Measurements from ENCODE around the gene QRICH1. TPM values are rescaled to one million over a fixed set of nuclear protein-coding genes. Genes with fewer than 3 reads are reported as not detected.
A peak's percentile ranks its signal among the peaks of the same experiment; 100 is the strongest.

The QRICH1 gene
- total RNA-seq, 1 donor from 2014 or later: 153 TPM

DNA sequence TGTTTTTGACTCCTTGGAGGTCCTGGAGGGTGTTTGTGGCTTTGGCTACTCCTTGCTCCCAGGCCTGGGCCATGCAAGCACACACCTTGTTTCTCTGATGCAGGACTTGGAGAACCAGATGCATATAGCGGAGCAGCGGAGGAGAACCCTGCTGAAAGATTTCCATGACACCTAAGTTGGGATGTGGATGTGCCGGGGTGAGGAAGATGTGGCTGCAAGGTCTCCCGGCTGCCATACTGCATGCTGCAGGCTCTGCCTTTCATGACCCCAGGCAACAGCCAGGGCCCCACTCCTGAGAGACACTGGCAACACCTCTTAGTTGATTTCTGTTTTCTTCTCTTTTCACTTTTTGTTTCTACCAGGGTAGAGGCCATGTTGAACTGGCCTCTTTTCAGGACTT is 110.8 kb downstream of the QRICH1 start:
- Mint-ChIP-seq H3K36me3 (ENCODE audit: low read depth) (peaks cover 9% of the 10 kb centered on the region), H3K27ac (ENCODE audit: unreplicated experiment) (peak overlapping the region; percentile 53), H3K9me3 (no peaks in the 10 kb centered on the region), H3K27me3 (ENCODE audit: low read depth) (no peaks in the 10 kb centered on the region), H3K4me3 (no peak overlapping the region), H3K4me1 (peaks cover 9% of the 10 kb centered on the region)
- TF ChIP-seq, protein P1, sequence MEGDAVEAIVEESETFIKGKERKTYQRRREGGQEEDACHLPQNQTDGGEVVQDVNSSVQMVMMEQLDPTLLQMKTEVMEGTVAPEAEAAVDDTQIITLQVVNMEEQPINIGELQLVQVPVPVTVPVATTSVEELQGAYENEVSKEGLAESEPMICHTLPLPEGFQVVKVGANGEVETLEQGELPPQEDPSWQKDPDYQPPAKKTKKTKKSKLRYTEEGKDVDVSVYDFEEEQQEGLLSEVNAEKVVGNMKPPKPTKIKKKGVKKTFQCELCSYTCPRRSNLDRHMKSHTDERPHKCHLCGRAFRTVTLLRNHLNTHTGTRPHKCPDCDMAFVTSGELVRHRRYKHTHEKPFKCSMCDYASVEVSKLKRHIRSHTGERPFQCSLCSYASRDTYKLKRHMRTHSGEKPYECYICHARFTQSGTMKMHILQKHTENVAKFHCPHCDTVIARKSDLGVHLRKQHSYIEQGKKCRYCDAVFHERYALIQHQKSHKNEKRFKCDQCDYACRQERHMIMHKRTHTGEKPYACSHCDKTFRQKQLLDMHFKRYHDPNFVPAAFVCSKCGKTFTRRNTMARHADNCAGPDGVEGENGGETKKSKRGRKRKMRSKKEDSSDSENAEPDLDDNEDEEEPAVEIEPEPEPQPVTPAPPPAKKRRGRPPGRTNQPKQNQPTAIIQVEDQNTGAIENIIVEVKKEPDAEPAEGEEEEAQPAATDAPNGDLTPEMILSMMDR (conservative IDR thresholded peaks at IDR 0.05): no peak
- DNase-seq (ENCODE audit: low read depth, low spot score): no peak

DNA sequence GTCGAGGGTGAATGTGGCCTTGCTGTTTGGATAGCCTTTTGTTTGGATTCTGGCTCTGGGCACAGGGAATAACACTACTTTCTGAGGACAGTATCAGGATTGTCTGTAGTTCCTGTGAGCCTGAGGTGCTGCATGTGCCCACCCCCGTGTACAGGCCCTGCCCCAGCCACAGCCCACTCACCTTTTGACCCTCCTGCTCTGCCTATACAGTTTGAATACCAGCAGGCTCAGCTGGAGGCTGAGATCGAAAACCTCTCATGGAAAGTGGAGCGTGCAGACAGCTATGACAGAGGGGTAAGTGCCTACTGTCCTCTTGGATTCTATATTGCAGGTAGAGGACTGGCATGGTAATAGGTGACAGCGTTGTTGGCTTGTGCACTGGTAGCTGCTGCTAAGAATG is 111.2 kb downstream of the QRICH1 start:
- Mint-ChIP-seq H3K27me3 (ENCODE audit: low read depth) (no peaks in the 10 kb centered on the region), H3K36me3 (ENCODE audit: low read depth) (peaks cover 11% of the 10 kb centered on the region), H3K27ac (ENCODE audit: unreplicated experiment) (no peak overlapping the region), H3K4me1 (peaks cover 5% of the 10 kb centered on the region), H3K9me3 (no peaks in the 10 kb centered on the region), H3K4me3 (peak overlapping the region; percentile 27)
- no peak for DNase-seq (ENCODE audit: low read depth, low spot score)
- TF ChIP-seq, protein P1 (conservative IDR thresholded peaks at IDR 0.05): no peak

DNA sequence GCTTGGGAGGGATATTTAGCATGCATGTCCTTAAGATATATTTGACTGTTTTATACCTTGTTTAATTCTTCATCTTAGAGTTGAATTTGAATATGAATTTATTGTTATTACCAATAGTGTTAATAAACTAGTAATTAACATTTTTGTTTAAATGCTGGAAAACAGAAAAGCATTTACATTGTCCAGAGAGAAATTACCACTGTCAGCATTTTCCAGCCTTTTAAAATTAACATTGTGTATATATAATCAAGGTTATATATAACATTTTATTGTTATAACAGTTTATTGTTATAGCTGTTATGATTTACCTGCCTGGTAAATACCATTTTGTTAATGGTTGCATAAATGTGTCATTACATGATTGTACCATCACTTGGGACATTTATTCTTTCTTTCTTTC is 111.9 kb downstream of the QRICH1 start:
- Mint-ChIP-seq H3K36me3 (ENCODE audit: low read depth) (peaks cover 11% of the 10 kb centered on the region), H3K4me3 (no peak overlapping the region), H3K9me3 (no peaks in the 10 kb centered on the region), H3K4me1 (peaks cover 5% of the 10 kb centered on the region), H3K27ac (ENCODE audit: unreplicated experiment) (no peak overlapping the region), H3K27me3 (ENCODE audit: low read depth) (no peaks in the 10 kb centered on the region)
- TF ChIP-seq, protein P1 (conservative IDR thresholded peaks at IDR 0.05): no peak
- DNase-seq (ENCODE audit: low read depth, low spot score): no peak

DNA sequence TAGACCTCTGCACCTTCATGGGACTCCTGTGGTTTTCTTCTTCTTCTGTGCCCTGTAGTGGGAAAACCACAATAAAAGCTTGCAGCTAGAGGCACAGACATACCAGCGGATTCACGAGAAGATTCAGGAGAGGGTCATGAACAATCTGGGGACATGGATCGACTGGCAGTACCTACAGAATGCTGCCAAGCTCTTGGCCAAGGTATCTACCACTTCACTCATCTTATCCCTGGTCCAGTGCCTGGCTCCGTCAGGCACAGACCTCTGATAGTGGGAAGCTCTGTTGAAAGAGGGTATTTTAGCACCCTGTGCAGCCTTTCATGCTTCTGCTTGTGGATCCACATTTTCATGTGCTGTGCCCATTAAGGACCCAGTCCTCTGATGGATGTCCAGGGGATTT is 113.6 kb downstream of the QRICH1 start:
- H3K4me3 Mint-ChIP-seq: no peak overlapping the region
- no peaks in the 10 kb centered on the region for H3K27me3 Mint-ChIP-seq (ENCODE audit: low read depth)
- peaks cover 5% of the 10 kb centered on the region for H3K4me1 Mint-ChIP-seq
- no peak overlapping the region for H3K27ac Mint-ChIP-seq (ENCODE audit: unreplicated experiment)
- peaks cover 11% of the 10 kb centered on the region for H3K36me3 Mint-ChIP-seq (ENCODE audit: low read depth)
- H3K9me3 Mint-ChIP-seq: no peaks in the 10 kb centered on the region
- DNase-seq (ENCODE audit: low read depth, low spot score): no peak
- TF ChIP-seq, protein P1 (conservative IDR thresholded peaks at IDR 0.05): no peak

Small RNA genes within 50 kb of the gene (microRNA-seq; reads per million reads assigned to microRNA genes)
- gene MIR191: 18,641 reads per million, percentile 96 among the genes with 10 or more reads in this experiment
- gene MIR425: 23,222 reads per million, percentile 97 among the genes with 10 or more reads in this experiment
- gene MIR6890: not detected

Other genes starting within 250 kb of the QRICH1 start
- 47.6 and 49.6 TPM in 2 replicates for gene PRKAR2A, start 246.2 kb downstream of the QRICH1 start, total RNA-seq
- 5.7 and 6.5 TPM in 2 replicates for gene SLC25A20, start 195.2 kb downstream of the QRICH1 start, total RNA-seq
- 91.7 and 101 TPM in 2 replicates for gene ARIH2, start 175.2 kb downstream of the QRICH1 start, total RNA-seq
- gene P4HTM, start 103.8 kb downstream of the QRICH1 start, total RNA-seq: 29.1 and 31.4 TPM in 2 replicates
- gene WDR6, start 86.7 kb downstream of the QRICH1 start, total RNA-seq: 284 and 294 TPM in 2 replicates
- 28.2 and 28.7 TPM in 2 replicates for gene DALRD3, start 75.5 kb downstream of the QRICH1 start, total RNA-seq
- 69.5 and 70.9 TPM in 2 replicates for gene NDUFAF3, start 72.0 kb downstream of the QRICH1 start, total RNA-seq
- gene IMPDH2, start 64.7 kb downstream of the QRICH1 start, total RNA-seq: 259 and 261 TPM in 2 replicates
- gene QARS1, start 10.7 kb upstream of the QRICH1 start, total RNA-seq: 348 and 382 TPM in 2 replicates
- 71.8 and 72.6 TPM in 2 replicates for gene USP19, start 26.8 kb upstream of the QRICH1 start, total RNA-seq
- 108 and 120 TPM in 2 replicates for gene LAMB2, start 39.0 kb upstream of the QRICH1 start, total RNA-seq
- gene CCDC71, start 72.3 kb upstream of the QRICH1 start, total RNA-seq: 26.0 and 29.4 TPM in 2 replicates
- gene KLHDC8B, start 77.5 kb upstream of the QRICH1 start, total RNA-seq: 44.9 and 45.2 TPM in 2 replicates
- 9.2 and 9.8 TPM in 2 replicates for gene C3orf62, start 183.2 kb upstream of the QRICH1 start, total RNA-seq
- 39.3 and 41.5 TPM in 2 replicates for gene USP4, start 246.0 kb upstream of the QRICH1 start, total RNA-seq